B cell (primary cell): ENCODE measurements around the gene CTH. TPM values are rescaled to one million over a fixed set of nuclear protein-coding genes. Genes with fewer than 3 reads are reported as not detected.
A peak's percentile ranks its signal among the peaks of the same experiment; 100 is the strongest.

Experiments used
- ATAC-seq: fragments of 200-7000 bp; cut with Tn5 transposase; one replicate; pipeline ENCODE4 v1.10.0; 2021; ENCODE audit warnings: low read depth, mild to moderate bottlenecking, moderate number of reproducible peaks, moderate library complexity
- CTCF ChIA-PET: fragments of 350-600 bp; sonication (Branson Sonifier 250); formaldehyde crosslinking; loops from one replicate; lab custom pipeline; 2021; ENCODE audit warnings: antibody characterized with exemption, inconsistent platforms; lab: Charles Lee
- POLR2A ChIA-PET: fragments of 350-600 bp; sonication (Branson Sonifier 250); formaldehyde crosslinking; loops from one replicate; lab custom pipeline; 2021; ENCODE audit warnings: antibody characterized with exemption; lab: Charles Lee
- DNase-seq: peaks from one replicate; pipeline ENCODE4 v3.0.0; 2013
- H2AFZ ChIP-seq: 2 replicates; pipeline ENCODE4 v1.6.1; 2012; ENCODE audit warnings: mild to moderate bottlenecking, low read depth, low read length; ENCODE audit not compliant: insufficient read depth, poor library complexity, severe bottlenecking
- H3K27ac ChIP-seq, 2 donors: 1 replicate in 1 of 2; 2 replicates in 1 of 2; pipeline ENCODE4 v1.5.1; 2012 to 2013; ENCODE audit warnings: low read length in 2 of 2, mild to moderate bottlenecking in 2 of 2, moderate library complexity in 1 of 2
- H3K27me3 ChIP-seq, 4 experiments: fragments of 200-600 bp in 1 of 4; sonication (generic) in 1 of 4; replicated peaks in 1 of 4; 1 replicate in 2 of 4; 2 replicates in 2 of 4; pipeline versions ENCODE4 v1.6.1 to v1.7.0; 2013 to 2016; ENCODE audit warnings: low read length in 3 of 4, mild to moderate bottlenecking in 2 of 4, mixed read lengths in 1 of 4, moderate library complexity in 1 of 4; ENCODE audit not compliant: insufficient read depth in 4 of 4, control insufficient read depth in 3 of 4; ENCODE audit errors: control extremely low read depth in 1 of 4
- H3K36me3 ChIP-seq, 2 experiments: replicated peaks in 1 of 2; 1 replicate in 1 of 2; 2 replicates in 1 of 2; pipeline versions ENCODE4 v1.6.1 to v1.7.1; 2013; ENCODE audit warnings: low read length in 1 of 2; ENCODE audit not compliant: insufficient read depth in 2 of 2, control insufficient read depth in 1 of 2; ENCODE audit errors: control extremely low read depth in 1 of 2, extremely low read depth in 1 of 2
- H3K4me1 ChIP-seq, 2 donors: fragments of 200-600 bp in 1 of 2; sonication (generic) in 1 of 2; 1 replicate in 1 of 2; 2 replicates in 1 of 2; pipeline versions ENCODE4 v1.5.1 to v1.6.1; 2013 to 2017; ENCODE audit warnings: low read length in 2 of 2; ENCODE audit not compliant: control insufficient read depth in 2 of 2, insufficient read depth in 2 of 2
- H3K4me2 ChIP-seq: replicated peaks from 2 replicates; pipeline ENCODE3; 2012; ENCODE audit warnings: mild to moderate bottlenecking, low read depth, low read length; ENCODE audit not compliant: poor library complexity, severe bottlenecking
- H3K4me3 ChIP-seq, 5 experiments: fragments of 200-600 bp in 1 of 5; sonication (generic) in 1 of 5; 1 replicate in 3 of 5; 2 replicates in 2 of 5; pipeline versions ENCODE4 v1.5.1 to v1.7.0; 2011 to 2016; ENCODE audit warnings: low read length in 4 of 5, mild to moderate bottlenecking in 4 of 5, low read depth in 2 of 5, control low read depth in 1 of 5, moderate library complexity in 1 of 5; ENCODE audit not compliant: insufficient read depth in 1 of 5; ENCODE audit errors: control extremely low read depth in 1 of 5, extremely low read depth in 1 of 5
- H3K79me2 ChIP-seq: fragments of 200-600 bp; sonication (generic); one replicate; pipeline ENCODE4 v1.6.0; 2016; ENCODE audit warnings: low read length; ENCODE audit not compliant: control insufficient read depth, insufficient read depth
- H3K9ac ChIP-seq: fragments of 200-600 bp; sonication (generic); 2 replicates; pipeline ENCODE4 v1.6.1; 2017; ENCODE audit warnings: mild to moderate bottlenecking, low read length, moderate library complexity
- H3K9me3 ChIP-seq, 3 donors: one replicate each; pipeline versions ENCODE4 v1.6.1 to v1.7.1; 2013; ENCODE audit warnings: low read length in 2 of 3; ENCODE audit not compliant: control insufficient read depth in 2 of 3, insufficient read depth in 1 of 3; ENCODE audit errors: control extremely low read depth in 1 of 3
- H4K20me1 ChIP-seq: 2 replicates; pipeline ENCODE4 v1.6.0; 2012; ENCODE audit warnings: mild to moderate bottlenecking, low read length; ENCODE audit not compliant: insufficient read depth, control insufficient read depth, poor library complexity, severe bottlenecking
- H3K27ac Mint-ChIP-seq: one replicate; pipeline ENCODE4 v1.8.0; 2021; ENCODE audit warnings: mixed read lengths
- H3K27me3 Mint-ChIP-seq: one replicate; pipeline ENCODE4 v1.8.0; 2021; ENCODE audit warnings: mixed read lengths
- H3K4me1 Mint-ChIP-seq: one replicate; pipeline ENCODE4 v1.8.0; 2021; ENCODE audit warnings: mixed read lengths
- H3K4me3 Mint-ChIP-seq: one replicate; pipeline ENCODE4 v1.8.0; 2021; ENCODE audit warnings: mixed read lengths
- H3K9me3 Mint-ChIP-seq: one replicate; pipeline ENCODE4 v1.8.0; 2022; ENCODE audit warnings: mixed read lengths; ENCODE audit not compliant: insufficient read depth
- CTCF ChIP-seq: fragments of 200-600 bp; IDR thresholded peaks from one replicate; pipeline ENCODE4 v1.8.0; 2022; ENCODE audit warnings: antibody characterized with exemption, mild to moderate bottlenecking
- EZH2 ChIP-seq: IDR thresholded peaks from 2 replicates; pipeline ENCODE4 v1.6.1; 2012; ENCODE audit warnings: borderline replicate concordance, low read depth, mild to moderate bottlenecking, moderate library complexity, low read length; ENCODE audit not compliant: insufficient read depth, poor library complexity, severe bottlenecking
- WGBS: methylation state at CpG from one replicate; pipeline ENCODE4 v1.1.5; 2013; ENCODE audit warnings: missing lambda C conversion rate; ENCODE audit not compliant: insufficient coverage; 5-methylcytosine and 5-hydroxymethylcytosine counted together
- intact Hi-C: fragments of 100-400 bp; cut with micrococcal nuclease; formaldehyde crosslinking; loops from one replicate; pipeline ENCODE4 v1.10.0; 2022
- polyA plus RNA-seq: library from polyadenylated mRNA; depleted of rRNA; stranded (reverse); fragments of >200 nt; gene quantifications from 2 replicates; pipeline ENCODE4 v1.2.3, GENCODE V29; 2012
- small RNA-seq: library from RNA; depleted of rRNA; stranded (forward); fragments of <200 nt; gene quantifications from one replicate; pipeline ENCODE3, GENCODE V24; 2012; ENCODE audit warnings: low replicate concordance, low read depth; ENCODE audit not compliant: insufficient read length
- total RNA-seq, 2 donors: library from RNA; stranded (reverse); fragments of 120-200 nt in 1 of 2; gene quantifications; 1 replicate in 1 of 2; 2 replicates in 1 of 2; pipeline versions ENCODE4 v1.2.3 to v1.2.4, GENCODE V29; 2013 to 2022

CTH gene
- total and polyA plus RNA-seq, 2 donors (not counting 1 experiment from before 2014, with no cell fraction given), result 0.84 to 4.9 TPM

DNA sequence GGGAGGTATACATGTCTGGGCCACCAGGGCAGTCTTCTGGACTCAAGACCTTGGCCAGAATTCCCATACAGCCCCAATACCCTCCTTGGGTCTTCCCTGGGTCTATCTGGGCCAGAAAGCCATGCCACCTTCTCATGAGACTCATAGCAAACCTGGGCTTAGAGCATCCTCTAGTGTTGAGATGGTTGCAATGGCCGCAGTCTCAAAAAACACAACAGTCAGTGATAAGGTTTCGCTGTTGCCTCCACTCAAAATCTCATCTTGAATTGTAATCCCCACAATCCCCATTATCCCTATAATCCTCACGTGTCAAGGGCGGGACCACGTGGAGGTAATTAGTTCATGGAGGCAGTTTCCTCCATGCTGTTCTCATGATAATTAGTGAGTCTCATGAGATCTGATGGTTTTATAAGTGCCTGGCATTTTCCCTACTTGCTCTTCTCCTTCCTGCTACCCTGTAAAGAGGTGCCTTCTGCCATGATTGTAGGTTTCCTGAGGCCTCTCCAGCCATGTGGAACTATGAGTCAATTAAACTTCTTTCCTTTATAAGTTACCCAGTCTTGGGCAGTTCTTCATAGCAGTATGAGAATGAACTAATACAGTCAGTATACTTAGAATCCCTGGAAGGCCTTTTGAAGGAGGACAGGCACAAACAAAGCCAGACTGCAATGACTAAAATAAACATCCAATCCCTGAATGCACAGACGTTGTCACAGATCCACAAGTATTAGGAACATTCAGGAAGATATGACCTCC, 77.0 kb downstream of the CTH start:
- Histone ChIP-seq H2AFZ (no peak overlapping the region), H3K27me3 (peaks cover 0 to 3% (median 0%) of the 10 kb centered on the region in 4 experiments), H3K4me3 (no peak overlapping the region), H4K20me1 (no peaks in the 10 kb centered on the region), H3K9me3 (peaks cover 0 to 4% (median 0%) of the 10 kb centered on the region in 3 donors), H3K27ac (no peak overlapping the region), H3K79me2 (no peaks in the 10 kb centered on the region), H3K9ac (no peak overlapping the region), H3K4me2 (no peak overlapping the region), H3K36me3 (no peaks in the 10 kb centered on the region), H3K4me1 (no peaks in the 10 kb centered on the region)
- no peak for TF ChIP-seq EZH2
- TF ChIP-seq CTCF, result no peak
- Mint-ChIP-seq H3K9me3 (no peaks in the 10 kb centered on the region), H3K4me1 (no peaks in the 10 kb centered on the region), H3K27ac (no peak overlapping the region), H3K27me3 (peaks cover 22% of the 10 kb centered on the region), H3K4me3 (no peak overlapping the region)
- no CpG with 5 or more reads among the region's 6 CpGs for WGBS
- ChIA-PET POLR2A (no interaction called here), CTCF (interaction anchor here (0.8 kb wide), 2 partner anchors 354 to 1432 kb away, joined by 3 to 4 read pairs; no protein-coding TSS in a partner anchor)
- peak; percentile 33 for DNase-seq
- no peak for ATAC-seq
- intact Hi-C loops, result no loop called here

Small RNAs within 50 kb of the gene (small RNA-seq; reads per million reads assigned to genes)
- not detected for gene RF00017

Other genes with a start within 250 kb of the CTH start
- gene LRRC40, start 205.7 kb upstream of the CTH start, total RNA-seq, result 14.5 and 14.6 TPM in 2 replicates
- 4.4 and 8.4 TPM in 2 replicates for gene LRRC40, start 205.7 kb upstream of the CTH start, polyA plus RNA-seq
- gene SRSF11, start 189.9 kb upstream of the CTH start, total RNA-seq, result 322 and 333 TPM in 2 replicates
- gene SRSF11, start 189.9 kb upstream of the CTH start, polyA plus RNA-seq, result 243 and 419 TPM in 2 replicates
- 29.9 and 31.9 TPM in 2 replicates for gene ANKRD13C, start 56.5 kb upstream of the CTH start, total RNA-seq
- gene ANKRD13C, start 56.5 kb upstream of the CTH start, polyA plus RNA-seq, result 7.9 and 11.2 TPM in 2 replicates